Peyer's patch (tissue), 4 donors: ENCODE data around the gene PLXNA4.

Source experiments
- POLR2A ChIP-seq, 2 donors: fragments of 450-650 bp; IDR thresholded peaks; one replicate each; pipeline ENCODE4 v1.5.1; 2017; ENCODE audit warnings: antibody characterized with exemption in 2 of 2, mild to moderate bottlenecking in 2 of 2, moderate library complexity in 2 of 2
- TF ChIP-seq, protein P1 (sequence below), 6 experiments: fragments of 450-650 bp in 4 of 6; fragments of 200-600 bp in 2 of 6; sonication (generic) in 1 of 6; IDR thresholded peaks; one replicate each; pipeline ENCODE4 v1.5.1; 2017 to 2019; ENCODE audit warnings: antibody characterized with exemption in 6 of 6, mild to moderate bottlenecking in 3 of 6, moderate library complexity in 1 of 6

DNA sequence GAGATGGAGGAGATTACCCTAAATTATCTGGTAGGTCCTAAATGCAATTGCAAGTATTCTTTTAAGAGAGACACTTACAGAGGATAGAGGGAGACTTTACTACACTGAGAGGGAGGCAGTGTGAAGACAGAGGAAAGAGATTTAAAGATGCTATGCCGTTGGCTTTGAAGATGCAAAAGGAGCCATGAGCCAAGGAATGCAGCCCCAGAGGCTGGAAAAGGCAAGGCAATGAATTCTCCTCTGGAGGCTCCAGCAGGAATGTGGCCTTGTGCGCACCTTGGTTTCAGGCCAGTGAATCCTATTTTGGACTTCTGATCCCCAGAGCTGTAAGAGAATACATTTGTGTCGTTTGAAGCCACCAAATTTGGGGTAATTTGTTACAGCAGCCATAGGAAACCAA lies 118.6 kb downstream of the PLXNA4 start:
- TF ChIP-seq, protein P1, sequence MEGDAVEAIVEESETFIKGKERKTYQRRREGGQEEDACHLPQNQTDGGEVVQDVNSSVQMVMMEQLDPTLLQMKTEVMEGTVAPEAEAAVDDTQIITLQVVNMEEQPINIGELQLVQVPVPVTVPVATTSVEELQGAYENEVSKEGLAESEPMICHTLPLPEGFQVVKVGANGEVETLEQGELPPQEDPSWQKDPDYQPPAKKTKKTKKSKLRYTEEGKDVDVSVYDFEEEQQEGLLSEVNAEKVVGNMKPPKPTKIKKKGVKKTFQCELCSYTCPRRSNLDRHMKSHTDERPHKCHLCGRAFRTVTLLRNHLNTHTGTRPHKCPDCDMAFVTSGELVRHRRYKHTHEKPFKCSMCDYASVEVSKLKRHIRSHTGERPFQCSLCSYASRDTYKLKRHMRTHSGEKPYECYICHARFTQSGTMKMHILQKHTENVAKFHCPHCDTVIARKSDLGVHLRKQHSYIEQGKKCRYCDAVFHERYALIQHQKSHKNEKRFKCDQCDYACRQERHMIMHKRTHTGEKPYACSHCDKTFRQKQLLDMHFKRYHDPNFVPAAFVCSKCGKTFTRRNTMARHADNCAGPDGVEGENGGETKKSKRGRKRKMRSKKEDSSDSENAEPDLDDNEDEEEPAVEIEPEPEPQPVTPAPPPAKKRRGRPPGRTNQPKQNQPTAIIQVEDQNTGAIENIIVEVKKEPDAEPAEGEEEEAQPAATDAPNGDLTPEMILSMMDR (IDR thresholded peaks at IDR 0.05): no peak
- TF ChIP-seq POLR2A (IDR thresholded peaks at IDR 0.05): no peak
